SK-N-SH (cell line): ENCODE measurements around the gene SPON1. TPM values are rescaled to one million over a fixed set of nuclear protein-coding genes. Genes with fewer than 3 reads are reported as not detected.

Source experiments
- CTCF ChIA-PET: fragments of 300-600, 350-600 bp; formaldehyde crosslinking; extraction: SDS; loops from one replicate; lab custom pipeline; 2021; lab: Yijun Ruan, JAX
- POLR2A ChIA-PET: fragments of 350-600 bp; sonication (Branson Sonifier 250); formaldehyde crosslinking; extraction: SDS; loops from one replicate; lab custom pipeline; 2020; ENCODE audit warnings: antibody characterized with exemption, inconsistent platforms; lab: Yijun Ruan, JAX
- DNase-seq: peaks from one replicate; pipeline ENCODE4 v3.0.0; 2012
- H2AFZ ChIP-seq: fragments of 200-600 bp; sonication (generic); 2 replicates; pipeline ENCODE4 v1.8.1; 2016; ENCODE audit warnings: antibody characterized with exemption, mild to moderate bottlenecking, low read depth
- H3F3A ChIP-seq: fragments of 200-600 bp; sonication (generic); replicated peaks from 2 replicates; pipeline ENCODE3; 2016; ENCODE audit warnings: antibody characterized with exemption, mild to moderate bottlenecking; ENCODE audit not compliant: insufficient read depth
- H3K27ac ChIP-seq, 2 experiments: fragments of 200-500 bp in 1 of 2; fragments of 200-600 bp in 1 of 2; sonication (Bioruptor generic) in 1 of 2; sonication (generic), shearing (Covaris generic) in 1 of 2; 2 replicates each; pipeline versions ENCODE4 v1.5.1 to v1.6.1; 2014 to 2016; ENCODE audit warnings: low read depth in 2 of 2, inconsistent platforms in 1 of 2, low read length in 1 of 2, mild to moderate bottlenecking in 1 of 2, mixed read lengths in 1 of 2
- H3K27me3 ChIP-seq: fragments of 200-600 bp; sonication (generic), shearing (Covaris generic); 2 replicates; pipeline ENCODE4 v1.6.1; 2016; ENCODE audit warnings: mixed run types; ENCODE audit not compliant: insufficient read depth
- H3K36me3 ChIP-seq, 2 experiments: fragments of 200-500 bp in 1 of 2; fragments of 200-600 bp in 1 of 2; sonication (Bioruptor generic) in 1 of 2; sonication (generic) in 1 of 2; replicated peaks in 1 of 2; 2 replicates each; pipeline versions ENCODE3 to v1.5.1; 2014 to 2016; ENCODE audit warnings: low read length in 1 of 2, mild to moderate bottlenecking in 1 of 2; ENCODE audit not compliant: insufficient read depth in 2 of 2, control insufficient read depth in 1 of 2
- H3K4me1 ChIP-seq, 2 experiments: fragments of 200-500 bp in 1 of 2; fragments of 200-600 bp in 1 of 2; sonication (Bioruptor generic) in 1 of 2; sonication (generic), shearing (Covaris generic) in 1 of 2; 2 replicates each; pipeline versions ENCODE4 v1.5.1 to v1.6.1; 2014 to 2016; ENCODE audit warnings: low read depth in 1 of 2, low read length in 1 of 2, mixed run types in 1 of 2; ENCODE audit not compliant: insufficient read depth in 2 of 2, control insufficient read depth in 1 of 2
- H3K4me2 ChIP-seq: fragments of 200-600 bp; sonication (generic), shearing (Covaris generic); 2 replicates; pipeline ENCODE4 v1.6.1; 2017; ENCODE audit warnings: mixed run types
- H3K4me3 ChIP-seq, 2 experiments: fragments of 200-500 bp in 1 of 2; fragments of 200-600 bp in 1 of 2; sonication (Bioruptor generic) in 1 of 2; sonication (generic), shearing (Covaris generic) in 1 of 2; 2 replicates each; pipeline versions ENCODE4 v1.5.1 to v1.8.1; 2014 to 2016; ENCODE audit warnings: low read depth in 2 of 2, inconsistent platforms in 1 of 2, low read length in 1 of 2, mild to moderate bottlenecking in 1 of 2, mixed read lengths in 1 of 2, moderate library complexity in 1 of 2
- H3K79me2 ChIP-seq: fragments of 200-600 bp; sonication (generic); 2 replicates; pipeline ENCODE4 v1.8.1; 2017; ENCODE audit warnings: mild to moderate bottlenecking; ENCODE audit not compliant: insufficient read depth
- H3K9ac ChIP-seq: fragments of 200-600 bp; sonication (generic); 2 replicates; pipeline ENCODE4 v1.6.1; 2017; ENCODE audit warnings: mixed run types
- H3K9me2 ChIP-seq: fragments of 200-600 bp; sonication (generic); 2 replicates; pipeline ENCODE4 v1.6.1; 2017; ENCODE audit warnings: mixed run types
- H3K9me3 ChIP-seq: fragments of 200-600 bp; sonication (generic); 2 replicates; pipeline ENCODE4 v1.6.1; 2017; ENCODE audit warnings: mixed run types, mild to moderate bottlenecking, moderate library complexity
- H4K20me1 ChIP-seq: fragments of 200-600 bp; sonication (generic); 2 replicates; pipeline ENCODE4 v1.6.1; 2017; ENCODE audit warnings: mild to moderate bottlenecking, mixed run types; ENCODE audit not compliant: insufficient read depth
- CTCF ChIP-seq: fragments of 200-600 bp; sonication (generic); IDR thresholded peaks from 2 replicates; pipeline ENCODE4 v1.6.1; 2017; ENCODE audit warnings: antibody characterized with exemption, mild to moderate bottlenecking, moderate library complexity
- ELF1 ChIP-seq: IDR thresholded peaks from 2 replicates; pipeline ENCODE4 v1.4.0; 2012
- EP300 ChIP-seq, 2 experiments: IDR thresholded peaks; 2 replicates each; pipeline versions ENCODE4 v1.4.0 to v1.6.1; 2012; ENCODE audit warnings: borderline replicate concordance in 1 of 2, low read depth in 1 of 2, low read length in 1 of 2
- EZH2phosphoT487 ChIP-seq: fragments of 200-600 bp; sonication (generic); IDR thresholded peaks from 2 replicates; pipeline ENCODE4 v1.6.1; 2017; ENCODE audit warnings: low read depth, mixed run types, mild to moderate bottlenecking, antibody characterized with exemption, moderate library complexity, borderline replicate concordance
- FOSL2 ChIP-seq: IDR thresholded peaks from 2 replicates; pipeline ENCODE4 v1.4.0; 2012; ENCODE audit warnings: low read depth, mild to moderate bottlenecking, moderate library complexity, borderline replicate concordance
- FOXJ3 ChIP-seq: sonication (generic); formaldehyde crosslinking; IDR thresholded peaks from 2 replicates; pipeline ENCODE4 v1.5.1; 2020; ENCODE audit warnings: mild to moderate bottlenecking, missing genetic modification reagents
- JUND ChIP-seq: IDR thresholded peaks from 2 replicates; pipeline ENCODE4 v1.4.0; 2012
- NFIC ChIP-seq: IDR thresholded peaks from 2 replicates; pipeline ENCODE4 v1.4.0; 2012; ENCODE audit warnings: borderline replicate concordance
- RCOR1 ChIP-seq: fragments of 150-350 bp; IDR thresholded peaks from 2 replicates; pipeline ENCODE4 v1.6.1; 2017; ENCODE audit warnings: antibody characterized with exemption, low read length
- REST ChIP-seq: IDR thresholded peaks from 2 replicates; pipeline ENCODE4 v1.6.1; 2012; ENCODE audit warnings: mild to moderate bottlenecking, low read depth, low read length, moderate library complexity
- RXRA ChIP-seq: IDR thresholded peaks from 2 replicates; pipeline ENCODE4 v1.4.0; 2012; ENCODE audit warnings: low read depth, mild to moderate bottlenecking, borderline replicate concordance
- SMC3 ChIP-seq: IDR thresholded peaks from 2 replicates; pipeline ENCODE4 v1.6.1; 2012; ENCODE audit warnings: low read depth, low read length, improper control_type of control experiment
- TAF1 ChIP-seq: IDR thresholded peaks from 2 replicates; pipeline ENCODE4 v1.6.1; 2012; ENCODE audit warnings: low read depth, mild to moderate bottlenecking, low read length, moderate library complexity, borderline replicate concordance
- TCF12 ChIP-seq: IDR thresholded peaks from 2 replicates; pipeline ENCODE4 v1.4.0; 2012
- TEAD4 ChIP-seq: IDR thresholded peaks from 2 replicates; pipeline ENCODE4 v1.4.0; 2012; ENCODE audit warnings: mild to moderate bottlenecking, borderline replicate concordance; ENCODE audit not compliant: insufficient read depth
- YY1 ChIP-seq: IDR thresholded peaks from 2 replicates; pipeline ENCODE4 v1.4.0; 2012; ENCODE audit warnings: low read depth, mild to moderate bottlenecking
- WGBS: methylation state at CpG from one replicate; pipeline ENCODE4 v1.1.6; 2017; ENCODE audit warnings: low lambda C conversion rate; 5-methylcytosine and 5-hydroxymethylcytosine counted together
- polyA plus RNA-seq, 3 experiments: library from polyadenylated mRNA; depleted of rRNA; stranded (reverse); fragments of >200 nt; gene quantifications; 2 replicates each; pipeline ENCODE4 v1.2.3, GENCODE V29; 2012
- TF ChIP-seq, protein P1 (sequence below): IDR thresholded peaks from 2 replicates; pipeline ENCODE4 v1.4.0; 2012; ENCODE audit warnings: low read depth, borderline replicate concordance
- TF ChIP-seq, protein P2 (sequence below): fragments of 150-350 bp; IDR thresholded peaks from 2 replicates; pipeline ENCODE4 v1.6.1; 2016; ENCODE audit warnings: mild to moderate bottlenecking, low read depth, low read length
- TF ChIP-seq, protein P3 (sequence below): fragments of 150-350 bp; IDR thresholded peaks from 2 replicates; pipeline ENCODE4 v1.6.1; 2017; ENCODE audit warnings: antibody characterized with exemption, low read length, low read depth, borderline replicate concordance

The SPON1 gene
- polyA plus RNA-seq, 1 of the 3 experiments (the other 2 are of a cell fraction) = not detected

GRCh38 chr11:14259186-14259784 lies 296.8 kb downstream of the SPON1 start (continued):
- TF ChIP-seq CTCF = no peak
- no peak for TF ChIP-seq TEAD4

- CTCF ChIA-PET = no interaction called here
- no peak overlapping the region for H3K4me3 ChIP-seq
- TF ChIP-seq REST (no peak), EP300 (IDR thresholded peaks at IDR 0.05; ENCODE audit: borderline replicate concordance in 1 of 2, low read depth in 1 of 2, low read length in 1 of 2) (no peak), JUND (no peak), FOSL2 (no peak), TEAD4 (no peak), TAF1 (no peak), ELF1 (no peak), NFIC (no peak), EZH2phosphoT487 (no peak), TCF12 (no peak), SMC3 (no peak), RXRA (no peak), YY1 (no peak), RCOR1 (no peak), CTCF (no peak), FOXJ3 (no peak)
- TF ChIP-seq, protein P1, sequence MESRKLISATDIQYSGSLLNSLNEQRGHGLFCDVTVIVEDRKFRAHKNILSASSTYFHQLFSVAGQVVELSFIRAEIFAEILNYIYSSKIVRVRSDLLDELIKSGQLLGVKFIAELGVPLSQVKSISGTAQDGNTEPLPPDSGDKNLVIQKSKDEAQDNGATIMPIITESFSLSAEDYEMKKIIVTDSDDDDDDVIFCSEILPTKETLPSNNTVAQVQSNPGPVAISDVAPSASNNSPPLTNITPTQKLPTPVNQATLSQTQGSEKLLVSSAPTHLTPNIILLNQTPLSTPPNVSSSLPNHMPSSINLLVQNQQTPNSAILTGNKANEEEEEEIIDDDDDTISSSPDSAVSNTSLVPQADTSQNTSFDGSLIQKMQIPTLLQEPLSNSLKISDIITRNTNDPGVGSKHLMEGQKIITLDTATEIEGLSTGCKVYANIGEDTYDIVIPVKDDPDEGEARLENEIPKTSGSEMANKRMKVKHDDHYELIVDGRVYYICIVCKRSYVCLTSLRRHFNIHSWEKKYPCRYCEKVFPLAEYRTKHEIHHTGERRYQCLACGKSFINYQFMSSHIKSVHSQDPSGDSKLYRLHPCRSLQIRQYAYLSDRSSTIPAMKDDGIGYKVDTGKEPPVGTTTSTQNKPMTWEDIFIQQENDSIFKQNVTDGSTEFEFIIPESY = no peak
- TF ChIP-seq, protein P2, sequence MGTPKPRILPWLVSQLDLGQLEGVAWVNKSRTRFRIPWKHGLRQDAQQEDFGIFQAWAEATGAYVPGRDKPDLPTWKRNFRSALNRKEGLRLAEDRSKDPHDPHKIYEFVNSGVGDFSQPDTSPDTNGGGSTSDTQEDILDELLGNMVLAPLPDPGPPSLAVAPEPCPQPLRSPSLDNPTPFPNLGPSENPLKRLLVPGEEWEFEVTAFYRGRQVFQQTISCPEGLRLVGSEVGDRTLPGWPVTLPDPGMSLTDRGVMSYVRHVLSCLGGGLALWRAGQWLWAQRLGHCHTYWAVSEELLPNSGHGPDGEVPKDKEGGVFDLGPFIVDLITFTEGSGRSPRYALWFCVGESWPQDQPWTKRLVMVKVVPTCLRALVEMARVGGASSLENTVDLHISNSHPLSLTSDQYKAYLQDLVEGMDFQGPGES = no peak
- TF ChIP-seq, protein P3, sequence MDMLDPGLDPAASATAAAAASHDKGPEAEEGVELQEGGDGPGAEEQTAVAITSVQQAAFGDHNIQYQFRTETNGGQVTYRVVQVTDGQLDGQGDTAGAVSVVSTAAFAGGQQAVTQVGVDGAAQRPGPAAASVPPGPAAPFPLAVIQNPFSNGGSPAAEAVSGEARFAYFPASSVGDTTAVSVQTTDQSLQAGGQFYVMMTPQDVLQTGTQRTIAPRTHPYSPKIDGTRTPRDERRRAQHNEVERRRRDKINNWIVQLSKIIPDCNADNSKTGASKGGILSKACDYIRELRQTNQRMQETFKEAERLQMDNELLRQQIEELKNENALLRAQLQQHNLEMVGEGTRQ = no peak
- no peaks in the 10 kb centered on the region for H3K27me3 ChIP-seq
- no peaks in the 10 kb centered on the region for H3K36me3 ChIP-seq
- no peak overlapping the region for H3K27ac ChIP-seq
- H4K20me1 ChIP-seq = no peaks in the 10 kb centered on the region
- H3K9me3 ChIP-seq = no peaks in the 10 kb centered on the region
- no peak overlapping the region for H3K9ac ChIP-seq
- DNase-seq = no peak
- no peaks in the 10 kb centered on the region for H3K79me2 ChIP-seq
- H3K4me1 ChIP-seq = no peaks in the 10 kb centered on the region; a peak in 1 of 4 replicates
- H3K9me2 ChIP-seq = no peaks in the 10 kb centered on the region
- POLR2A ChIA-PET = no interaction called here
- WGBS = 80% methylated on average over 1 of the region's 1 CpG
- H3F3A ChIP-seq = no peaks in the 10 kb centered on the region
- no peak overlapping the region for H2AFZ ChIP-seq
- H3K4me2 ChIP-seq = no peak overlapping the region
Observed at GRCh38 chr11:14259878-14260277, 297.4 kb downstream of the SPON1 start.
